ENCODE results near the gene RBPMS2.

DNA sequence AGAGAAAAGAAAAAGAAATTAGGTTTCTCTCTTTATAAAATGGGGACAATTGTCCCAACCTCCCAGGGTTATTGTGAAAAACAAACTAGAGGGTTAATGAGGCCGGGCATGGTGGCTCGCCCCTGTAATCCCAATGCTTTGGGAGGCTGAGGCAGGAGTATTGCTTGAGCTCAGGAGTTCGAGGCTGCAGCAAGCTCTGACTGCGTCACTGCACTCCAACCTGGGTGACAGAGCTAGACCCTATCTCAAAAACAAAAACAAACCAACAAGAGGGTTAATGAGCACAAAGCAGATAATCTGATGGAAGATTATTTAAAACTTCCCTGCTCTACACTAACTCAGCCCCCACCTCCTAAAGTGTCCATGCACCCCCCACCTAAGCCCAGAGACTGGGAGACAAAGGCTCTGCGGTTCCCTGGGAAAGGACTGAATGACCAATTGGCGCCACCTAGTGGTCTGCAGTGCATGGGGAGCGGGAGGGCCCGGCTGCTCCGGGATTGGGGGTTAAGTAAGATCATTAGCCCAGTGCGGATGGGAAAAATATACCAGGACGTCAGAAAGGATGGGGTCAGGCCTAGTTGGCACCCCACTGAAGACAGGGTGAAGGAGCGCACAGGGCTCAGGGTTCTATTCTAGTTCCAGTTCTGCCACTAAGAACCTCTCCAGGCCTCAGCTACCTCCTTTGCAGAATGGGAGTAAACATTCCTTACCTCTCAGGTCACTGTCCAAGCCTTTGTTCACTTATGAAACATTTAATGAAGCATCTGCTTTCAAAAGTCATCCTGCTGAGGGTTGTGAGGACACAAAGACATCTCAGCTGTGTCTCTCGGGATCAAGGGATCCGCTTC is 34.5 kb upstream of the RBPMS2 start:
- no peak for TF ChIP-seq POLR2A (IDR thresholded peaks at IDR 0.05; ENCODE audit: low read depth, low read length)
- TF ChIP-seq POLR2AphosphoS5 (IDR thresholded peaks at IDR 0.05; ENCODE audit: low read depth, low read length): no peak
- no peak for TF ChIP-seq TAF1 (IDR thresholded peaks at IDR 0.05; ENCODE audit: low read depth, low read length)
- TF ChIP-seq SPI1 (IDR thresholded peaks at IDR 0.05; ENCODE audit: low read depth, low read length): no peak
- no peak for TF ChIP-seq PAX5 (IDR thresholded peaks at IDR 0.05; ENCODE audit: insufficient read depth, low read length, severe bottlenecking)
- TF ChIP-seq POU2F2 (IDR thresholded peaks at IDR 0.05; ENCODE audit: low read depth, low read length): no peak
